Mononuclear cell (primary cell): ENCODE results near the gene THADA. TPM values are rescaled to one million over a fixed set of nuclear protein-coding genes. Genes with fewer than 3 reads are reported as not detected.

Experiments
- H3K27me3 ChIP-seq: 2 replicates; pipeline ENCODE4 v1.6.0; 2011; ENCODE audit warnings: low read length, control low read depth; ENCODE audit not compliant: insufficient read depth
- H3K4me1 ChIP-seq: 2 replicates; pipeline ENCODE4 v1.5.1; 2011; ENCODE audit warnings: mild to moderate bottlenecking, low read length, control low read depth; ENCODE audit not compliant: insufficient read depth
- H3K4me3 ChIP-seq: 2 replicates; pipeline ENCODE4 v1.5.1; 2011; ENCODE audit warnings: mild to moderate bottlenecking, low read length, moderate library complexity
- H3K9me3 ChIP-seq: 2 replicates; pipeline ENCODE4 v1.5.1; 2011; ENCODE audit warnings: low read depth, mild to moderate bottlenecking, control low read depth, low read length
- total RNA-seq: library from RNA; depleted of rRNA; stranded (reverse); fragments of >200 nt; gene quantifications from one replicate; pipeline ENCODE4 v1.2.3, GENCODE V29; 2012

THADA gene
- total RNA-seq, 1 donor: 25.5 TPM

GRCh38 chr2:43324259-43325106 is 271.4 kb downstream of the THADA start:
- Histone ChIP-seq H3K4me3 (no peak overlapping the region), H3K4me1 (peaks cover 17% of the 10 kb centered on the region), H3K9me3 (no peaks in the 10 kb centered on the region), H3K27me3 (no peaks in the 10 kb centered on the region)

GRCh38 chr2:43323857-43324256 is 272.0 kb downstream of the THADA start:
- H3K9me3 ChIP-seq: no peaks in the 10 kb centered on the region
- no peak overlapping the region for H3K4me3 ChIP-seq
- no peaks in the 10 kb centered on the region for H3K27me3 ChIP-seq
- H3K4me1 ChIP-seq: peaks cover 17% of the 10 kb centered on the region

GRCh38 chr2:43321446-43321845 is 274.4 kb downstream of the THADA start:
- no peaks in the 10 kb centered on the region for H3K9me3 ChIP-seq

GRCh38 chr2:43319541-43319940 is 276.3 kb downstream of the THADA start:
- Histone ChIP-seq H3K27me3 (no peaks in the 10 kb centered on the region), H3K4me3 (no peak overlapping the region), H3K9me3 (no peaks in the 10 kb centered on the region), H3K4me1 (peaks cover 7% of the 10 kb centered on the region)

More at GRCh38 chr2:43321446-43321845, 274.4 kb downstream of the THADA start:
- Histone ChIP-seq H3K27me3 (no peaks in the 10 kb centered on the region), H3K4me1 (peaks cover 6% of the 10 kb centered on the region), H3K4me3 (no peak overlapping the region)

GRCh38 chr2:43318791-43319190 is 277.0 kb downstream of the THADA start:
- H3K27me3 ChIP-seq: no peaks in the 10 kb centered on the region
- no peak overlapping the region for H3K4me3 ChIP-seq
- H3K4me1 ChIP-seq: peaks cover 8% of the 10 kb centered on the region
- H3K9me3 ChIP-seq: no peaks in the 10 kb centered on the region

GRCh38 chr2:43317680-43318079 is 278.2 kb downstream of the THADA start:
- no peaks in the 10 kb centered on the region for H3K27me3 ChIP-seq
- no peak overlapping the region for H3K4me3 ChIP-seq
- peaks cover 16% of the 10 kb centered on the region for H3K4me1 ChIP-seq
- H3K9me3 ChIP-seq: no peaks in the 10 kb centered on the region

- no peak overlapping the region for H3K4me3 ChIP-seq
Observed at GRCh38 chr2:43317194-43317593, 278.6 kb downstream of the THADA start.

GRCh38 chr2:43315482-43315881 is 280.4 kb downstream of the THADA start:
- Histone ChIP-seq H3K4me3 (no peak overlapping the region), H3K4me1 (peaks cover 16% of the 10 kb centered on the region), H3K27me3 (no peaks in the 10 kb centered on the region), H3K9me3 (no peaks in the 10 kb centered on the region)

More at GRCh38 chr2:43317194-43317593, 278.6 kb downstream of the THADA start:
- Histone ChIP-seq H3K4me1 (peaks cover 16% of the 10 kb centered on the region), H3K27me3 (no peaks in the 10 kb centered on the region), H3K9me3 (no peaks in the 10 kb centered on the region)

- peaks cover 16% of the 10 kb centered on the region for H3K4me1 ChIP-seq
- no peaks in the 10 kb centered on the region for H3K9me3 ChIP-seq
- no peaks in the 10 kb centered on the region for H3K27me3 ChIP-seq
- H3K4me3 ChIP-seq: no peak overlapping the region
Observed at GRCh38 chr2:43314299-43314927, 281.4 kb downstream of the THADA start.

- H3K4me3 ChIP-seq: no peak overlapping the region
- H3K4me1 ChIP-seq: peaks cover 16% of the 10 kb centered on the region
- no peaks in the 10 kb centered on the region for H3K9me3 ChIP-seq
- no peaks in the 10 kb centered on the region for H3K27me3 ChIP-seq
Observed at GRCh38 chr2:43313642-43314017, 282.2 kb downstream of the THADA start.

- Histone ChIP-seq H3K4me3 (no peak overlapping the region), H3K9me3 (no peaks in the 10 kb centered on the region), H3K4me1 (peaks cover 16% of the 10 kb centered on the region), H3K27me3 (no peaks in the 10 kb centered on the region)
Observed at GRCh38 chr2:43312755-43313641, 282.8 kb downstream of the THADA start.

GRCh38 chr2:43311276-43311675 is 284.6 kb downstream of the THADA start:
- Histone ChIP-seq H3K27me3 (no peaks in the 10 kb centered on the region), H3K4me3 (no peak overlapping the region), H3K4me1 (peaks cover 24% of the 10 kb centered on the region), H3K9me3 (no peaks in the 10 kb centered on the region)

GRCh38 chr2:43309935-43310334 is 285.9 kb downstream of the THADA start:
- Histone ChIP-seq H3K9me3 (no peaks in the 10 kb centered on the region), H3K4me1 (peaks cover 30% of the 10 kb centered on the region), H3K27me3 (no peaks in the 10 kb centered on the region), H3K4me3 (no peak overlapping the region)

- H3K4me1 ChIP-seq: peaks cover 41% of the 10 kb centered on the region
- no peak overlapping the region for H3K4me3 ChIP-seq
Observed at GRCh38 chr2:43307973-43308372, 287.9 kb downstream of the THADA start.

GRCh38 chr2:43307046-43307445 is 288.8 kb downstream of the THADA start:
- peaks cover 48% of the 10 kb centered on the region for H3K4me1 ChIP-seq
- no peaks in the 10 kb centered on the region for H3K27me3 ChIP-seq
- H3K9me3 ChIP-seq: no peaks in the 10 kb centered on the region
- no peak overlapping the region for H3K4me3 ChIP-seq

More at GRCh38 chr2:43307973-43308372, 287.9 kb downstream of the THADA start:
- Histone ChIP-seq H3K9me3 (no peaks in the 10 kb centered on the region), H3K27me3 (no peaks in the 10 kb centered on the region)
